Gastrocnemius medialis (tissue), 4 donors: ENCODE results near the gene FNDC11.

Experiments
- POLR2A ChIP-seq, 2 donors: fragments of 450-650 bp; IDR thresholded peaks; one replicate each; pipeline ENCODE4 v1.6.1; 2017; ENCODE audit warnings: antibody characterized with exemption in 2 of 2, mild to moderate bottlenecking in 2 of 2, moderate library complexity in 2 of 2
- TF ChIP-seq, protein P1 (sequence below), 5 experiments: fragments of 450-650 bp in 3 of 5; fragments of 200-600 bp in 2 of 5; sonication (generic) in 2 of 5; IDR thresholded peaks in 4 of 5; conservative IDR thresholded peaks in 1 of 5; 1 replicate in 4 of 5; 2 replicates in 1 of 5; pipeline ENCODE4 v1.5.1; 2016 to 2019; ENCODE audit warnings: antibody characterized with exemption in 5 of 5, mild to moderate bottlenecking in 3 of 5, moderate library complexity in 3 of 5

DNA sequence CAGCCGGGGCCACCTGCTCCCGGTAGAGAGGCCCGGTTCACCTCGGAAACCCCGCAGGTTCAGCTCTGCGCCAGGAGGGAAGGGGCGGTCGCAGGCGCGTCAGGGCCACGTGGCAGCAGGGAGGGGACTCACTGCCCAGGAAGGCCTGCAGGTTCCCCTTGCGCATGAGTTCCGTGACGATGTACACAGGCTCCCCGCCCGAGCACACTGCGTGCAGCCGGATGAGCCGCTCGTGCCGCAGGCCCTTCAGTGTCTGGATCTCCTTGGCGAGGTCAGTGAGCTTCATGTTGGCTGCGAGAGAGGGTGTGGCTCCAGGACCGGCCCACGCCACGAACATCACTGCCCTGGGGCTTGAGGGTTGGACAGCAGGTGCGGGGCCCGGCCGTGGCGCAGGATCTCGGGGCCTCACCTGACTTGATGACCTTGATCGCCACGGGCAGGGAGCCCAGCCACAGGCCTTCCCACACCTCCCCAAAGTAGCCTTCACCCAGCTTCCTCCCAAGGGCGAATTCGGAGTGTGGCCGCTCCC lies 11.9 kb upstream of the FNDC11 start:
- TF ChIP-seq POLR2A (IDR thresholded peaks at IDR 0.05): no peak
- TF ChIP-seq, protein P1, sequence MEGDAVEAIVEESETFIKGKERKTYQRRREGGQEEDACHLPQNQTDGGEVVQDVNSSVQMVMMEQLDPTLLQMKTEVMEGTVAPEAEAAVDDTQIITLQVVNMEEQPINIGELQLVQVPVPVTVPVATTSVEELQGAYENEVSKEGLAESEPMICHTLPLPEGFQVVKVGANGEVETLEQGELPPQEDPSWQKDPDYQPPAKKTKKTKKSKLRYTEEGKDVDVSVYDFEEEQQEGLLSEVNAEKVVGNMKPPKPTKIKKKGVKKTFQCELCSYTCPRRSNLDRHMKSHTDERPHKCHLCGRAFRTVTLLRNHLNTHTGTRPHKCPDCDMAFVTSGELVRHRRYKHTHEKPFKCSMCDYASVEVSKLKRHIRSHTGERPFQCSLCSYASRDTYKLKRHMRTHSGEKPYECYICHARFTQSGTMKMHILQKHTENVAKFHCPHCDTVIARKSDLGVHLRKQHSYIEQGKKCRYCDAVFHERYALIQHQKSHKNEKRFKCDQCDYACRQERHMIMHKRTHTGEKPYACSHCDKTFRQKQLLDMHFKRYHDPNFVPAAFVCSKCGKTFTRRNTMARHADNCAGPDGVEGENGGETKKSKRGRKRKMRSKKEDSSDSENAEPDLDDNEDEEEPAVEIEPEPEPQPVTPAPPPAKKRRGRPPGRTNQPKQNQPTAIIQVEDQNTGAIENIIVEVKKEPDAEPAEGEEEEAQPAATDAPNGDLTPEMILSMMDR (IDR thresholded peaks at IDR 0.05 in 4 of 5, conservative IDR thresholded peaks at IDR 0.05 in 1 of 5): no peak
